Activated CD4-positive, alpha-beta T cell treated with anti-CD3 and anti-CD28 coated beads for 4 hours (primary cell): ENCODE data around the gene RGS6.

ENCODE experiments used
- DNase-seq, 2 donors: peaks; one replicate each; pipeline ENCODE4 v3.0.0-alpha.2; 2020

RGS6 gene

GRCh38 chr14:72540836-72541235 is 608.6 kb downstream of the RGS6 start:
- no peak for DNase-seq

GRCh38 chr14:72541546-72541945 is 609.3 kb downstream of the RGS6 start:
- no peak for DNase-seq

DNA sequence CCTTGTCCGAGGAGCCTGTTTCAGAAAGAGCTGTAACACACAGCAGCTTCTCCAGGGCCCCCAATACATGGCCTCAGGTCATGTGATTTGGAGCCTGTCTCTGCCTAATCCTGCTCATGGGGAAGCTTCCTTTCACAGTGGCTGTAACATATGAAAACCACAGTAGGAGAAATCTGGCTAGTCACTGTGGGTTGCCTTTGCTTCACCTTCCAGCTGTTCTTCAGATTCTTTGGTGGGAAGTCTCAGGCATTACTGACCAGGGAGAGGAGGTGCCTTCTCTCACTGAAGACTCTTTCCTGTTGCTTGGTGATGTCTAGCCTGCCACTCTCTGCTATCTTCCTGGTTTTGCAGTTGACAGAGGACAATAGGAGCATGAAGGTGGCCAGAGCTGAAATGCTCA is 611.1 kb downstream of the RGS6 start:
- DNase-seq: no peak

DNA sequence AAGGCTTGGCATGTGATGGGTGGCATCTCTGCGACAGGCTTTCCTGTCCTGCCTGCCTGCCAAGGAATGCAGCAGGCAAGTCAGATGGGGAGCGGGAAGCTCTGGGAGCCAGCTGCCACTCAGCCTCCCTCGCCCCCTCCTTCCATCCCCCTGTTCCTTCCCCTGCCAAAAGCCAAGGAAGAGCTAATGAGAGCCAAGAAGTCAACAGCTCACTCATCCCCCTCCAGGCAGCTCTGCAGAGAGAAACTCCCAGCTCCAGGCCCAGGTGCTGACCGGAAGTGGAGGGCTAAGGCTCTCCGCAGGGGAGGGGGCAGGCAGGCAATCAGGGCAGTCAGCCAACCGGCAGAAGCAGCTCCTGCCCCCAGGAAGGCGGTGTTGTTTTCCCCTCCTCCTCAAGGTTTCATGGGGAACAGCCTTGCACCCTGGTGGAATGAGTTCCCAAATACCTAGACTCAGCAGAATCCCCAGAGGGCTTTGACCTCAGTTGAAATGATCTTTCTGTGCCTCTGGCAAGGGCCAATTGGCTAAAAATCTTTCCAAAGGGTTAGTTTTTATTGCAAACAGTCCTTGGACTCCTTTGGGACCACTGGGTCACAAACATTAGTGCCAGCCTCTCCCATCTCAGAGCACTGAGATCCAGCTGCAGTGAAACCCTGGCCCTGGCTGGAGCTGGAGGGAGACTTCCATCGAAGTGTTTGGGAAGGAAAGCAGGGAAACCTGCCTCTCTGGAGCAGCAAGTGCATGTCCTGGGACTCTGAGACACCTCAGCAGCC is 612.6 kb downstream of the RGS6 start:
- no peak for DNase-seq

GRCh38 chr14:72545411-72546311 is 613.4 kb downstream of the RGS6 start:
- no peak for DNase-seq

DNA sequence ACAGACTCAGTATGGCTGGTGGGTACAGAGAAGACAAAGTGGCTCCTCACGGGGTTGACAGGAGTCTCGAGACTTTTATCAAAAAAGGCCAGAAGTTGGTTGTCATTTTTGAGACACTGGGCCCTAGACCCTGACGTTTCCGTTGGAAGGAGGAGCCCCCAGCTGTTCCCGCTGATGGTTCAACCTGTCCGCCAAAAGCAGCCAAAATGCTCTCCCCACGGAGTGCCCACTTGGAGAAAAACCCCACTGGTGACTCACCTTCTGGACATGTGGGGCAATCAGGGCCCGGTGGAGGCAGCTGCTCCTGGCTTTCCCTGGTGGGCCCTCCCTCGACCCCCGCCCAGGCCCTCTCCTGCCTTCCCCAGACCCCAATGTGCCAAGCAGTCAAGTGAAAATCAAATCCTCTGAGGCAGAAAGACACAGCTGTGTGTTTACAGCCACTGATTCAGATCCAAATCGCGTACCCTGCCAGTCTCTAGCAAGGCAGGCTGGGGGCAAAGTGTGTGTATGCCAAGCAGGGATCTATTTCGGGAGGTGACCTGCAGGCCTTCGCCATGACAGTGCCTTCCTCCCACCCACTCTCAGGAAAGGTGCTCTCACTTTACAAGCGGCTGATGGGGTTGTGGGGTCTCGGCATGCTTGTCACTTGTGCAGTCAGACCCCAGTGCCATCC is 614.3 kb downstream of the RGS6 start:
- DNase-seq: no peak

DNA sequence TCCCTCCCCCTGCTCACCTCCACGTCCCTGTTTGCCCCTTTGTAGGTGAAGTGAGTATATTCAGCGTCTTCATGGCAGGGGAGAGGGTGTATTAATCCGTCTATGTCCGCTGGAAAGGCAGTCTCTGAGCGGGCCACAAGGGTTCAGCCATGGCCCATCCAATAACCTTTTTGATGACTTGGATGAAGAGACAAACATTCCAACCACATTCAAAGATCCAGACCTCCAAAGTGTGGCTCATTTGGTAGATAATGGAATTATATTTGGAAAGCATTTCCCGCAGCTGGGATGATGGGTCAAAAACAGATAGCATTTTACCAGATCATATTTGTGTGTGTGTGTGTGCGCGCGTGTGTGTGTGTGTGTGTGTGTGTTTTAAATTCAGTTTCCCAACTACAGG is 615.8 kb downstream of the RGS6 start:
- DNase-seq: no peak

DNA sequence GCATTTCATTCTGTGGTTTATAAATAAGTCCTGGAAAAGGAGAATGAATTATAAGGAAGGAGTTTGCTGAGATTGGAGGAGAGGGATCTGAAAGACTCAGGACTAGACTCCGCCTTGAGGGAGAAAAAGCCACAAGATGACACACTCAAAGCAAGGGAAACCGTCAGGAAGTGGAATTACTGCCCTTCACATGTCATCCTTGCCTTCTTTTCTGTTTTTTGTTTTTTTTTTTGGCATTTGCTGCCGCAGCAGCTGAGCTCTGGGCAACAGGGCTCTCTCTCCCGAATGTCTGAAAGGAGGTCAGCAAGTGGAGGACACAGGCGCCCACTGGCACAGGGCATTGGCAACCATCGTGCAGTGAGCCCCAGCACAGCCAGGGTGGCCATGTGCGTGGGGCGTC is 616.8 kb downstream of the RGS6 start:
- DNase-seq: no peak

DNA sequence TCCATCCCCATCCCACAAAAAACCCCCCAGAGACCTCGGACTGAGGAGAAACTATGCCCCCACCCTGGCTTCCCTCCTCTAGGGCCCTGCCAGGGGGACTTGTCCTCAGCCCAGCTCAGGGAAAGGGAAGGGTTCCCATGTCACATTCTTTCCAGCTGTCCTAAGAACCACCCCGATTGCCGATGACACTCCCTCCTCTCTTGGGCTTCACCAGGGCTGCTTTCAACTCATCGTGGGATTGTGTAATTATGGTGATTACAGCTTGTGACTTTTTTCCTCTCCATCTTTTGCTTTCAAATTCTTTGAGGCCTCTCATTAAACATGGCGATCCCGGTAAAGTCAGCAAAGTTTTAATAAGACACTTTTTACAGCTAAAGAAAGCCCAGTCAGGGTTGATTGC is 617.6 kb downstream of the RGS6 start:
- DNase-seq: no peak

GRCh38 chr14:72550513-72550912 is 618.3 kb downstream of the RGS6 start:
- no peak for DNase-seq

DNA sequence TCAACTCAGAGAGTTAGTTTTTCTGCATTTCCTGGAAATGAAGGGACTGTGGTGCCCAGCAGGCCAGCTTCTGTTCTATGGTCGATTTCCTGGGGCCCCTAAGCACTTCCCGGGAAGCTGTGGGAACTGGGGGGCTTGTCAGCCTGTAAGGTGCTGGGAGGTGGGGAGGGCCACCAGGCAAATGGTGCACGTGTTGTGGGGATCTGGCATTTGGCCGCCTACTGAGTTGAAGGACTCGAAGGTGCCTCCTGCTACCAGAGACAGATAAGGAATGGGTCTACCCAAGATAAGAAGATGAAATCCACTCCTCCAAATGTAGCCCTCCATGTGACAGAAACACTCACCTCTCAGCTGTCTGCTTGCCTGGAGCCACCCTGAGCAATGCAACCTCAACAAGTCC is 620.0 kb downstream of the RGS6 start:
- no peak for DNase-seq

GRCh38 chr14:72553161-72553560 is 620.9 kb downstream of the RGS6 start:
- DNase-seq: no peak

GRCh38 chr14:72553656-72554055 is 621.4 kb downstream of the RGS6 start:
- DNase-seq: no peak

DNA sequence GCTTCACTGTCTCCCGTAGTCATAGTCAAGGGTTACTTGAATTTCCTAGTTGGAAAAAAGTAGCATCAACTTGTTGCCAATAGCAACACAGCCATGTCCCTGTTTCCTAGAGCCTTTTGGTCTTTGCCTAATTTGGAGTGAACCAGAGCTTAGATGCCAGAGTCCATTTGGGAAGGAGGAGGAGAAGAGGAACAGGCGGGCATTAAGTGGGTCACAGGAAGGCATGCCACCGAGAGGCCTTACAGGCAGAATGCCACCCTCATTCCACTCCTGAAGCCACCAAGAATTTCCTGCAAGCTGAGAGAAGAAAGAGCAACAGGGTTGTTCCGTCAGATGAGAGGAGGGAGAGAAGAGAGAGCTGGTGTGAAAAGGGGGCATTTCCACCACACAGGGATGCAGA is 622.2 kb downstream of the RGS6 start:
- no peak for DNase-seq

- DNase-seq: no peak
Measured at GRCh38 chr14:72554994-72555608, 622.9 kb downstream of the RGS6 start.

DNA sequence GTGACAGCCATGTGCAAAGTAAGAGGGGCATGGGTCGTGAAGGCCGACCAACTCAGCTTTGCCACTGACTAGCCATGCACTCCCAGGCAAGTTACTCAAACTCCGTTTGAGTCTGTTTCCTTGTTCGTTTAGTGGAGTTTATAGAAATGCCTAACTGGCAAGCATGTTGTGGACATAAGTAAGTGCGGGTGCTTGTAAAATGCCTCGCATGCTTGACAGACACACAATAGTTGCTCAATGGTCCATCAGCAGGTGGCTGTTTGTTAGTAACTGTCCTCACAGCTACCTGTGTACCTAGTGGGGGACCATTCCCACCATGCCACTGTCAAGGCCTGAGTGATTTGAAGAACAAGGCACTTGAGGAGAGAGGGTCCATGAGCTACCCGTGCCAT is 623.4 kb downstream of the RGS6 start:
- DNase-seq: no peak

DNA sequence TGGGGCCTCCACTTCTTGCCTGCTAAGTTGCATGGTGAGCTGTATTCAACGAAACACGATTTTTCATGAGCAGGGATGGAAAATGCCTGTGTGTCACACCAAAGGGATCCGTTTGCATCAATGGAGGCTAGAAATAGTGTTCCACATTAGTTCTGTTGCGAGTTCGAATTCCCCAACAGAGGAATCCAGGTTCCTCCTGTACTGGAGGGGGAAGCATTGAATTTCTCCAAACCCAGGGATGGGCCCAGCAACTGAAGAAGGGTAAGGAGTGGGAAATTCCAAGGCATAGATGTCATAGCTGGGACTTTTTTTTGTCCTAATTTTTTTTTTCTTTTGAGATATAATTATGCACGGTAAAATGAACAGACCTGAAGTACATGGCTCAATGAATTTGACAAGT is 625.4 kb downstream of the RGS6 start:
- no peak for DNase-seq

- DNase-seq: no peak
Measured at GRCh38 chr14:72558721-72559120, 626.5 kb downstream of the RGS6 start.

- DNase-seq: no peak
Measured at GRCh38 chr14:72559202-72559601, 627.0 kb downstream of the RGS6 start.

DNA sequence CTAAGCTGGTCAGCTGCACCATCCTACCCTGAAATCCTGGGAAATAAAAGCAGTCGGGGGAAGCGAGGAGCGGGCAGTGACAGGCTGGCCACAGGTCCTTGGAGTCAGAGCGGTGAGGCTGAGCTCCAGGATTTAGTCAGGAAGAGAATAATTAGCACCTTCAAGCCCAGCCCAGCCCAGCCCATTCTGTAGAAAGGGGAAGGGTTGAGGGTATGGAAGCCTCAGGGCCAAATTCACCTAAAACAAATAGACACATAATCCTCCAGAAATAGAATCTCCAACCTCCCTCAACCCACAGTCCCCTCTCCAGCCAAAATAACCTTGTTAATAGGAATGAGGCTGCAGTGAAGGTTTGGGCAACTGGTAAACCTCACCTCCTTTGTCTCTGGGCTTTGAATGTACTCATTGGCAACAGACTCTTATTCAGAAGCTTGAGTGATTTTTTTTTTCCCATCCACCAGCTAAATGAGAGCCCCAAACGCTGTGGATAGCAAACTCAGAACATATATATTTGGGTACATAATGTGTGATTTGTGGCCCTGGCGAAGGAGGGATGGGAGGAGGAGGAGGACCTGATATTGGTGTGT is 627.5 kb downstream of the RGS6 start:
- no peak for DNase-seq

DNA sequence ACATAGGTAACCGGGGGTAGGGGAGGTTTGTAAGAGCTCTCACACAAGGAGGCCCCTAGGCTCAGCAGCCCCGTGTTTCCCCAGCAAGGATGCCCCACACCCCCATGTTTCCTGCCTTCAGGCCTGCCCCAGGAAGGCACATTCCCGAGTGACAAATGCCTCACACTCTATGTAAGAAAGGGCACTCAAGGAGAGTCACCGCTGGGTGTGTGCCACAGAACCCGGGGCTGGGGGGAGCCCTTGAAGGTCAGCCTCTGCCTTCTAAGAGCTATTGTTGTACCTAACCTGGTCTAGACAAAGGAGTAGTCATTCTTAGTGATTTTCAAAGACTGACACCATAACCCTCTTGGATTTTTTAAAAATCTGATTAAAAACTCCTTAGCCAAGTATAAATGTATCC is 628.1 kb downstream of the RGS6 start:
- no peak for DNase-seq

- DNase-seq: no peak
Measured at GRCh38 chr14:72560889-72561493, 628.8 kb downstream of the RGS6 start.
